Ovary (tissue), 9 donors: ENCODE measurements around the gene ROR2. TPM values are rescaled to one million over a fixed set of nuclear protein-coding genes. Genes with fewer than 3 reads are reported as not detected.

Experiments used
- DNase-seq, 5 donors: peaks; one replicate each; pipeline ENCODE4 v3.0.0-alpha.2; 2019 to 2020
- H3K27ac ChIP-seq, 2 donors: fragments of 200-600 bp; one replicate each; pipeline versions ENCODE4 v1.5.1 to v1.8.0; 2019 to 2022
- H3K27me3 ChIP-seq: fragments of 200-600 bp; one replicate; pipeline ENCODE4 v1.8.0; 2022
- H3K36me3 ChIP-seq: fragments of 200-600 bp; sonication (generic); one replicate; pipeline ENCODE4 v1.5.1; 2019
- H3K4me1 ChIP-seq: one replicate; pipeline ENCODE4 v1.8.1; 2013; ENCODE audit warnings: mild to moderate bottlenecking, moderate library complexity; ENCODE audit not compliant: insufficient read depth
- H3K4me3 ChIP-seq: fragments of 200-600 bp; sonication (generic); one replicate; pipeline ENCODE4 v1.5.1; 2017
- H3K9me3 ChIP-seq, 2 donors: fragments of 200-600 bp in 1 of 2; sonication (generic) in 1 of 2; one replicate each; pipeline versions ENCODE4 v1.5.1 to v1.8.1; 2013 to 2019; ENCODE audit warnings: mild to moderate bottlenecking in 1 of 2, moderate library complexity in 1 of 2
- EP300 ChIP-seq: sonication (generic); formaldehyde crosslinking; IDR thresholded peaks from one replicate; pipeline ENCODE4 v1.6.1; 2017; ENCODE audit warnings: antibody characterized with exemption
- POLR2A ChIP-seq: fragments of 450-650 bp; IDR thresholded peaks from one replicate; pipeline ENCODE4 v1.6.1; 2017; ENCODE audit warnings: antibody characterized with exemption, mild to moderate bottlenecking, moderate library complexity
- WGBS, 3 donors: extraction: QIAGEN DNeasy Blood & Tissue Kit in 1 of 3; methylation state at CpG; one replicate each; pipeline versions ENCODE4 v1.1.5 to v1.1.7; 2013 to 2017; 5-methylcytosine and 5-hydroxymethylcytosine counted together
- intact Hi-C, 4 donors: fragments of 100-400 bp; cut with DNase I; formaldehyde crosslinking; loops; one replicate each; pipeline versions ENCODE4 v1.11.0 to v1.15.1; 2022 to 2023
- polyA plus RNA-seq, 2 donors: library from polyadenylated mRNA; stranded (reverse); fragments of 200-250 nt in 1 of 2; fragments of 350-450 nt in 1 of 2; fragmentation: Illumina TruSeq in 1 of 2; extraction: RNeasy Lipid Tissue Mini Kit (QIAGEN cat#74804) in 1 of 2; gene quantifications; one replicate each; pipeline ENCODE4 v1.2.3, GENCODE V29; 2013 to 2014
- total RNA-seq, 7 donors: library from RNA; depleted of rRNA in 2 of 7; stranded (reverse); fragments of >200 nt in 2 of 7; fragmentation: NEBNext Ultra II Directional in 3 of 7; extraction: Animal tissue kit (Norgen Biotek cat#: 25700) in 3 of 7; gene quantifications; one replicate each; pipeline versions ENCODE4 v1.1.0 to v1.2.4, GENCODE V29; 2016 to 2023
- TF ChIP-seq, protein P1 (sequence below), 3 donors: fragments of 450-650 bp in 2 of 3; fragments of 200-600 bp in 1 of 3; IDR thresholded peaks; one replicate each; pipeline versions ENCODE4 v1.5.1 to v1.8.0; 2016 to 2022; ENCODE audit warnings: antibody characterized with exemption in 3 of 3, mild to moderate bottlenecking in 1 of 3
- donor health status: DM: no; HTN: no; CAD: no; lungs with moderate emphysema.
- donor health status: DM: no; HTN: no; CAD: no.
- donor health status: Bipolar disorder and iron deficiency.
- donor health status: DM: yes; HTN: yes; CAD: no.
- donor health status: DM: no; HTN: no; CAD: no.
- donor health status: DM: yes; HTN: yes; CAD: no.

Gene ROR2
- total and polyA plus RNA-seq, 9 donors, result 11.4 to 35.5 (median 27.7) TPM

DNA sequence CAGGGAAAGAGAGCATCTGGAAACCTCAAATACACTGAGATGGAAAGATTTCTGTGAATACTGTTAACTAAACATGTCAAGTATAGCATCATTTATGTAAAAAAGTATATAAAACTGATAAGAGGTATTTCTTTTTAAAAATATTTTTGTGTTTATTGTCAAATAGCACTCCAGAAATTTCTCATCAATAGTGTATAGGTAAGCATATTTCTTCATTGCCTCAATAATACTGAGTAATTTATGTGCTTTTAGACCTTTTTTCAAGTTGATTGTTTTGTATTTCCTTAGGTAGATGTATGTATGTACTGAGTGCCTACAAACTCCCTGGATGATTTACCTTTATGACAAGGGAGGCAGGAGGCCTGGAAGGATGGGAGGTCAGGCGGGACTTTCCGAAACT, 196.3 kb downstream of the ROR2 start:
- no peak overlapping the region for H3K27ac ChIP-seq
- intact Hi-C loops, result no loop called here
- no peak for DNase-seq
- no peaks in the 10 kb centered on the region for H3K27me3 ChIP-seq
- no peaks in the 10 kb centered on the region for H3K9me3 ChIP-seq
- 49 to 81% (median 49%) methylated on average over 2 of the region's 2 CpGs for WGBS, 3 donors
- no peaks in the 10 kb centered on the region for H3K4me1 ChIP-seq
- TF ChIP-seq POLR2A (no peak), EP300 (no peak)
- TF ChIP-seq, protein P1, sequence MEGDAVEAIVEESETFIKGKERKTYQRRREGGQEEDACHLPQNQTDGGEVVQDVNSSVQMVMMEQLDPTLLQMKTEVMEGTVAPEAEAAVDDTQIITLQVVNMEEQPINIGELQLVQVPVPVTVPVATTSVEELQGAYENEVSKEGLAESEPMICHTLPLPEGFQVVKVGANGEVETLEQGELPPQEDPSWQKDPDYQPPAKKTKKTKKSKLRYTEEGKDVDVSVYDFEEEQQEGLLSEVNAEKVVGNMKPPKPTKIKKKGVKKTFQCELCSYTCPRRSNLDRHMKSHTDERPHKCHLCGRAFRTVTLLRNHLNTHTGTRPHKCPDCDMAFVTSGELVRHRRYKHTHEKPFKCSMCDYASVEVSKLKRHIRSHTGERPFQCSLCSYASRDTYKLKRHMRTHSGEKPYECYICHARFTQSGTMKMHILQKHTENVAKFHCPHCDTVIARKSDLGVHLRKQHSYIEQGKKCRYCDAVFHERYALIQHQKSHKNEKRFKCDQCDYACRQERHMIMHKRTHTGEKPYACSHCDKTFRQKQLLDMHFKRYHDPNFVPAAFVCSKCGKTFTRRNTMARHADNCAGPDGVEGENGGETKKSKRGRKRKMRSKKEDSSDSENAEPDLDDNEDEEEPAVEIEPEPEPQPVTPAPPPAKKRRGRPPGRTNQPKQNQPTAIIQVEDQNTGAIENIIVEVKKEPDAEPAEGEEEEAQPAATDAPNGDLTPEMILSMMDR (IDR thresholded peaks at IDR 0.05), result no peak
- no peaks in the 10 kb centered on the region for H3K36me3 ChIP-seq
- H3K4me3 ChIP-seq, result no peak overlapping the region

- no peak overlapping the region for H3K27ac ChIP-seq
- H3K9me3 ChIP-seq, result no peaks in the 10 kb centered on the region
- TF ChIP-seq, protein P1 (IDR thresholded peaks at IDR 0.05), result no peak
- no peak for TF ChIP-seq EP300
- TF ChIP-seq POLR2A, result no peak
- no peaks in the 10 kb centered on the region for H3K4me1 ChIP-seq
- no peaks in the 10 kb centered on the region for H3K36me3 ChIP-seq
- no peak for DNase-seq
- no peaks in the 10 kb centered on the region for H3K27me3 ChIP-seq
- WGBS, 3 donors, result 40 to 67% (median 56%) methylated on average over 2 of the region's 2 CpGs
- intact Hi-C loops, result no loop called here
- no peak overlapping the region for H3K4me3 ChIP-seq
Observed at GRCh38 chr9:91751922-91752321, 198.1 kb downstream of the ROR2 start.

DNA sequence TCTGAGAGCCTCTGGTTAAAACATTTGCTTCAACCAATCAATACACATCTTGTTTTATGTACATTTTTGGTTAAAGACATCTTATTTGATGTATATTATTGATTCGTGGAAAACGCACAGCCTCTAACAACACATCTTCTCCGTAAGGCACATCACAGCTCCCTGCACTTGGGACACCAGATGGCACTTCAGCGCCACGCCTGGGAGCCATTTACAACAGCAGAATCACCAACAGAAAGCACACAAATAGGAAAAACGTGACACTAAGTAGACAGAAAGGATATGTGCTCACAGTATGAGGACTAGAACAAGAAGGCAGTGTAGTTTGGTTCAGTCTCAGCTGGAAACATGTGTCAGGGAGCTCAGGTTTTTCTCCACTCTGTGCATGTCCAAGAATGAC, 199.7 kb downstream of the ROR2 start:
- Histone ChIP-seq H3K27ac (no peak overlapping the region), H3K4me1 (no peaks in the 10 kb centered on the region), H3K36me3 (no peaks in the 10 kb centered on the region), H3K4me3 (no peak overlapping the region), H3K27me3 (no peaks in the 10 kb centered on the region), H3K9me3 (no peaks in the 10 kb centered on the region)
- 81 to 85% (median 83%) methylated on average over 6 of the region's 6 CpGs for WGBS, 3 donors
- intact Hi-C loops, result no loop called here
- DNase-seq, result no peak
- no peak for TF ChIP-seq POLR2A
- TF ChIP-seq EP300, result no peak
- TF ChIP-seq, protein P1 (IDR thresholded peaks at IDR 0.05), result no peak

DNA sequence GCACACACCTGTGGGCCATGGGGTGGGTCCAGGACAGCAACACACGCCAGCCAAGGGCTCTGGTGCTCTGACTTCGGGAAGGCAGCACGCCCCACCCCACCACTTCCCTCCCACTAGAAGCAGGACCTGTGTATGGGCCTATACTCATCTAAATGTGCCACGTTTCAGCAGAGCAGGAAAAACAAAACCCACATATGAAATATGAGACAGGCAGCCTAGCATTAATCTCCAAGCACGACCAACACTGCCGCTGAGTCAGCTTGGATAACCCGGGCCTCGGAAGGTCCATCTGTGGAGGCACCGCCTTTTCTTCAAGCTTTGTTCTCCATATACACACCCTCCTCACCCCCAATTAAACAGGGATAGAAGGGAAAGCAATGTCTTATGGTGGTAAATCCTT, 203.1 kb downstream of the ROR2 start:
- H3K4me3 ChIP-seq, result no peak overlapping the region
- 42 to 45% (median 44%) methylated on average over 9 of the region's 9 CpGs for WGBS, 3 donors
- intact Hi-C loops, result no loop called here

More for the DNA sequence above, 203.1 kb downstream of the ROR2 start:
- Histone ChIP-seq H3K4me1 (no peaks in the 10 kb centered on the region), H3K27me3 (no peaks in the 10 kb centered on the region), H3K36me3 (no peaks in the 10 kb centered on the region), H3K27ac (no peak overlapping the region), H3K9me3 (no peaks in the 10 kb centered on the region)
- DNase-seq, result no peak
- TF ChIP-seq POLR2A, result no peak
- TF ChIP-seq EP300, result no peak
- TF ChIP-seq, protein P1 (IDR thresholded peaks at IDR 0.05), result no peak
